ENCODE results near the gene MANF.

MANF gene

GRCh38 chr3:51354731-51355615, 30.1 kb upstream of the MANF start:
- CTCF ChIA-PET, result no interaction called here
- POLR2A ChIA-PET, result interaction anchor here (1.1 kb wide), 1 partner anchor 735 kb away, joined by 4 read pairs; no protein-coding TSS in a partner anchor
- no peak for DNase-seq (ENCODE audit: extremely low spot score)
- TF ChIP-seq CTBP1 (IDR thresholded peaks at IDR 0.05; ENCODE audit: borderline replicate concordance), result no peak
- TF ChIP-seq SUZ12 (IDR thresholded peaks at IDR 0.05), result no peak
- TF ChIP-seq ZNF384 (IDR thresholded peaks at IDR 0.05), result no peak
- no peak for TF ChIP-seq ELF4 (IDR thresholded peaks at IDR 0.05)
- TF ChIP-seq ARNT (IDR thresholded peaks at IDR 0.05), result no peak
- TF ChIP-seq, protein P1, sequence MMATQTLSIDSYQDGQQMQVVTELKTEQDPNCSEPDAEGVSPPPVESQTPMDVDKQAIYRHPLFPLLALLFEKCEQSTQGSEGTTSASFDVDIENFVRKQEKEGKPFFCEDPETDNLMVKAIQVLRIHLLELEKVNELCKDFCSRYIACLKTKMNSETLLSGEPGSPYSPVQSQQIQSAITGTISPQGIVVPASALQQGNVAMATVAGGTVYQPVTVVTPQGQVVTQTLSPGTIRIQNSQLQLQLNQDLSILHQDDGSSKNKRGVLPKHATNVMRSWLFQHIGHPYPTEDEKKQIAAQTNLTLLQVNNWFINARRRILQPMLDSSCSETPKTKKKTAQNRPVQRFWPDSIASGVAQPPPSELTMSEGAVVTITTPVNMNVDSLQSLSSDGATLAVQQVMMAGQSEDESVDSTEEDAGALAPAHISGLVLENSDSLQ (IDR thresholded peaks at IDR 0.05), result no peak
- no peak for TF ChIP-seq FOXA1 (IDR thresholded peaks at IDR 0.05)
- no peak for TF ChIP-seq LEF1 (IDR thresholded peaks at IDR 0.05; ENCODE audit: borderline replicate concordance)
- no peak for TF ChIP-seq FOXK2 (IDR thresholded peaks at IDR 0.05)
- no peak for TF ChIP-seq HDGF (IDR thresholded peaks at IDR 0.05; ENCODE audit: borderline replicate concordance)
- TF ChIP-seq BHLHE40 (IDR thresholded peaks at IDR 0.05; ENCODE audit: borderline replicate concordance), result no peak

DNA sequence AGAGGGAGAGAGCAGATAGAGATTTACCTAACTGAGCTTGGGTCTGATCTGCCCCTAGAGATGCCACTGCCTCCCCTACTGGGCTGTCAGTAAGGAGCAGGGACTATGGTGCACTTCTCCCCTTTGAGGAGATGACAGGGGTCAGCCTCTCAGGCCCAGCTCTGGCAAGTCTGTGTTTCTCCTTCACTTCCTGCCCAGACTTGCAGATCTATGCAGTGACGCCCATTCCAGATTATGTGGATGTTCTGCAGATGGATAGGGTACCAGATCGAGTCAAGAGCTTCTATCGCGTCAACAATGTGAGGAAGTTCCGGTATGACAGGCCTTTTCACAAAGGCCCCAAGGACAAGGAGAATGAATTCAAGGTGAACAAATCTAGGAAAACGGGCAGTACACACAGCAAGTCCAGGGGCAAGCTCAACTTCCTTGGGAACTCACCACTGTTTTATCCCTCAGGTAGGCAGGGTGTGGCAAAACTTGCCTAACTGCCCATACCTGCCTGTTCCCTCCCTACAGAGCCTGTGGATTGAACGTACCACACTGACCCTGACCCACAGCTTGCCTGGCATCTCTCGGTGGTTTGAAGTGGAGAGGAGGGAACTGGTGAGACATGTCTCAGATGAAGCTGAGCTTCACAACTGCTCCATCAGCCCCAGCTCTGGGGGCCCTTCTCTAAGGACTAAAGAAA, 29.1 kb upstream of the MANF start:
- TF ChIP-seq LEF1 (IDR thresholded peaks at IDR 0.05; ENCODE audit: borderline replicate concordance), result no peak
- TF ChIP-seq HDGF (IDR thresholded peaks at IDR 0.05; ENCODE audit: borderline replicate concordance), result no peak
- POLR2A ChIA-PET, result interaction anchor here (1.1 kb wide), 1 partner anchor 736 kb away, joined by 4 read pairs; no protein-coding TSS in a partner anchor
- DNase-seq (ENCODE audit: extremely low spot score), result no peak
- CTCF ChIA-PET, result no interaction called here

DNA sequence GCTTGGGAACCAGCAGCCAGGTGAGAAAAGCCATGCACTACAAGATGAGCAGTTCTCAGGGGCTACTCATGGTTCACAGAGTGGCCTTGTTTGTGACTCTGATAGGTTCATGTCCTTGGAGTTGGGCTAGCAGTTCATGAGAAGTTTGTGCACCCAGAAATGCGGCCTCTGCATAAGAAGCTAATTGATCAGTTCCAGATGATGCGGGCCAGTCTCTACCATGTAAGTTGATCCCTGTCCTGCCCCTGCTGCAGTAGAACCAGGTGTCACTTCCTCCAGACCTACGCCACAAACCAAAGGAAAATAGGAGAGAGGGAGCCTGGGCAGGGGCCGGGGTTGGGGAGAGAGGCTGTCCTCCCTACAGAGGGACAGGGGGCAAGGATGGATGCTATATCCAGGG, 27.2 kb upstream of the MANF start:
- ChIA-PET POLR2A (no interaction called here), CTCF (no interaction called here)
- TF ChIP-seq HDGF (IDR thresholded peaks at IDR 0.05; ENCODE audit: borderline replicate concordance) (no peak), NFRKB (IDR thresholded peaks at IDR 0.05) (no peak), L3MBTL2 (conservative IDR thresholded peaks at IDR 0.05) (no peak), FOXK2 (IDR thresholded peaks at IDR 0.05) (no peak), LEF1 (IDR thresholded peaks at IDR 0.05; ENCODE audit: borderline replicate concordance) (no peak), ELF4 (IDR thresholded peaks at IDR 0.05) (no peak), ARNT (IDR thresholded peaks at IDR 0.05) (no peak), SP1 (IDR thresholded peaks at IDR 0.05) (no peak), FOXA1 (IDR thresholded peaks at IDR 0.05) (no peak)
- DNase-seq (ENCODE audit: extremely low spot score), result no peak

DNA sequence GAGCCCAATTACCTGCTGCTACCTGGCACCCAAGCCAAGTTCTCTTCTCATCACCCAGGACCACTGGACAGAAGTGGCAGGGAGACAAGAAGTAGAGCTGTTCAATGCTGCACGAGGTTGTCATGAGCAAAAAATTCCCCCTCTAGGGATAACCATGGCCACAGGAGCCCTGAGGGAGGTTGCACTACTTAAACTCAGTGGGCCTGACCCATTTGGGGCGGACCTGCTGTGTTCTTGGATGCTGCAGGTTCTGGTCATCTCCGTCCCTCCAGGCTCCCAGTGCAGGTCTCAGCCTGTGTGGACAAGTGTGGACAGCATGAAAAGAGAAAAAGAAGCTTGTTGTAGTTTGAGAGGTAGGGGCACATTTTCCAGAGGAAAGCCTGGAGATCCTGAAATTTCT, 26.1 kb upstream of the MANF start:
- no peak for DNase-seq (ENCODE audit: extremely low spot score)
- ChIA-PET CTCF (interaction anchor here (0.9 to 1.2 kb wide), 2 partner anchors 13 to 259 kb away, joined by 3 read pairs; no protein-coding TSS in a partner anchor), POLR2A (interaction anchor here (1.8 kb wide), 1 partner anchor 26 kb away, joined by 5 read pairs; the partner anchor contains the start of gene MANF)
- TF ChIP-seq CTBP1 (IDR thresholded peaks at IDR 0.05; ENCODE audit: borderline replicate concordance) (no peak), FOXA1 (IDR thresholded peaks at IDR 0.05) (no peak), SP1 (IDR thresholded peaks at IDR 0.05) (no peak), FOXK2 (IDR thresholded peaks at IDR 0.05) (no peak), HDGF (IDR thresholded peaks at IDR 0.05; ENCODE audit: borderline replicate concordance) (no peak), L3MBTL2 (conservative IDR thresholded peaks at IDR 0.05) (no peak), BHLHE40 (IDR thresholded peaks at IDR 0.05; ENCODE audit: borderline replicate concordance) (no peak), FOXM1 (IDR thresholded peaks at IDR 0.05; ENCODE audit: borderline replicate concordance) (no peak), ELF4 (IDR thresholded peaks at IDR 0.05) (no peak), LEF1 (IDR thresholded peaks at IDR 0.05; ENCODE audit: borderline replicate concordance) (no peak), TARDBP (IDR thresholded peaks at IDR 0.05) (no peak), SUZ12 (IDR thresholded peaks at IDR 0.05) (no peak)
- TF ChIP-seq, protein P1 (IDR thresholded peaks at IDR 0.05), result no peak

- DNase-seq (ENCODE audit: extremely low spot score), result no peak
- ChIA-PET POLR2A (no interaction called here), CTCF (no interaction called here)
- TF ChIP-seq BHLHE40 (IDR thresholded peaks at IDR 0.05; ENCODE audit: borderline replicate concordance), result no peak
- no peak for TF ChIP-seq ELF4 (IDR thresholded peaks at IDR 0.05)
- no peak for TF ChIP-seq ZNF384 (IDR thresholded peaks at IDR 0.05)
- no peak for TF ChIP-seq FOXA1 (IDR thresholded peaks at IDR 0.05)
Observed at GRCh38 chr3:51360806-51361205, 24.3 kb upstream of the MANF start.

- TF ChIP-seq FOXM1 (IDR thresholded peaks at IDR 0.05; ENCODE audit: borderline replicate concordance) (no peak), SUZ12 (IDR thresholded peaks at IDR 0.05) (no peak), BHLHE40 (IDR thresholded peaks at IDR 0.05; ENCODE audit: borderline replicate concordance) (no peak), ARNT (IDR thresholded peaks at IDR 0.05) (no peak), CTBP1 (IDR thresholded peaks at IDR 0.05; ENCODE audit: borderline replicate concordance) (no peak), FOXK2 (IDR thresholded peaks at IDR 0.05) (no peak), TARDBP (IDR thresholded peaks at IDR 0.05) (no peak), LEF1 (IDR thresholded peaks at IDR 0.05; ENCODE audit: borderline replicate concordance) (no peak), NFRKB (IDR thresholded peaks at IDR 0.05) (no peak), SP1 (IDR thresholded peaks at IDR 0.05) (no peak)
- TF ChIP-seq, protein P1 (IDR thresholded peaks at IDR 0.05), result no peak
- no peak for DNase-seq (ENCODE audit: extremely low spot score)
- CTCF ChIA-PET, result no interaction called here
- POLR2A ChIA-PET, result no interaction called here
Observed at GRCh38 chr3:51361746-51362145, 23.3 kb upstream of the MANF start.

All from HEK293T (cell line).